K562 (cell line): Measurements from ENCODE around the gene GTPBP2. TPM values are rescaled to one million over a fixed set of nuclear protein-coding genes. Genes with fewer than 3 reads are reported as not detected.

Source experiments
- ATF7 ChIP-seq: fragments of 450-650 bp; IDR thresholded peaks from 2 replicates; pipeline ENCODE4 v1.7.1; 2014; ENCODE audit warnings: mild to moderate bottlenecking, moderate library complexity
- BRD4 ChIP-seq: fragments of 200-600 bp; sonication (generic); IDR thresholded peaks from 2 replicates; pipeline ENCODE4 v1.6.1; 2017; ENCODE audit warnings: inconsistent platforms
- EGR1 ChIP-seq: fragments of 450-650 bp; conservative IDR thresholded peaks from 2 replicates; pipeline ENCODE4 v1.6.1; 2017; ENCODE audit warnings: mild to moderate bottlenecking
- ELF2 ChIP-seq: fragments of 250-450 bp; sonication (Bioruptor Pico); IDR thresholded peaks from 2 replicates; pipeline ENCODE4 v1.5.0; 2021; ENCODE audit warnings: mild to moderate bottlenecking
- FOXK2 ChIP-seq, 2 experiments: fragments of 450-650 bp; IDR thresholded peaks in 1 of 2; conservative IDR thresholded peaks in 1 of 2; 2 replicates each; pipeline ENCODE4 v1.6.1; 2016; ENCODE audit warnings: low read depth in 2 of 2, mild to moderate bottlenecking in 1 of 2
- KDM1A ChIP-seq, 2 experiments: fragments of 450-650 bp; IDR thresholded peaks; 2 replicates each; pipeline ENCODE4 v1.6.1; 2016; ENCODE audit warnings: mild to moderate bottlenecking in 2 of 2
- MYC ChIP-seq, 2 experiments: fragments of 250-450 bp in 1 of 2; sonication (Bioruptor Pico) in 1 of 2; IDR thresholded peaks; 2 replicates each; pipeline versions ENCODE4 v1.5.1 to v1.6.1; 2012 to 2021; ENCODE audit warnings: low read depth in 2 of 2, borderline replicate concordance in 1 of 2, improper control_type of control experiment in 1 of 2, low read length in 1 of 2, mild to moderate bottlenecking in 1 of 2, moderate library complexity in 1 of 2
- PTTG1 ChIP-seq: fragments of 450-650 bp; IDR thresholded peaks from 2 replicates; pipeline ENCODE4 v1.6.1; 2016; ENCODE audit warnings: low read depth, mild to moderate bottlenecking, missing genetic modification characterization, missing compliant biosample characterization
- RB1 ChIP-seq: fragments of 450-650 bp; IDR thresholded peaks from 2 replicates; pipeline ENCODE4 v1.6.1; 2017; ENCODE audit warnings: low read depth, mild to moderate bottlenecking
- SIX5 ChIP-seq, 2 experiments: IDR thresholded peaks; 2 replicates each; pipeline ENCODE4 v1.6.1; 2011; ENCODE audit warnings: low read length in 2 of 2, borderline replicate concordance in 1 of 2, low read depth in 1 of 2, mild to moderate bottlenecking in 1 of 2, moderate library complexity in 1 of 2; ENCODE audit not compliant: insufficient read depth in 1 of 2
- TBL1XR1 ChIP-seq, 2 experiments: IDR thresholded peaks; 2 replicates each; pipeline ENCODE4 v1.6.1; 2012; ENCODE audit warnings: improper control_type of control experiment in 2 of 2, low read length in 2 of 2, mild to moderate bottlenecking in 1 of 2
- U2AF1 ChIP-seq: fragments of 200-400 bp; formaldehyde crosslinking; optimal IDR thresholded peaks from 2 replicates; pipeline ENCODE3; 2017; ENCODE audit warnings: mild to moderate bottlenecking, low read depth, low read length, moderate library complexity
- VEZF1 ChIP-seq: fragments of 200-800 bp; sonication (Bioruptor generic); IDR thresholded peaks from 2 replicates; pipeline ENCODE4 v1.6.1; 2017; ENCODE audit warnings: missing genetic modification characterization, missing compliant biosample characterization
- ZNF24 ChIP-seq: fragments of 450-650 bp; IDR thresholded peaks from 2 replicates; pipeline ENCODE4 v1.6.1; 2016
- ZNF311 ChIP-seq: fragments of 250-450 bp; sonication (Bioruptor Pico); IDR thresholded peaks from 2 replicates; pipeline ENCODE4 v1.4.0; 2020; ENCODE audit warnings: mild to moderate bottlenecking, moderate library complexity
- ZNF316 ChIP-seq: fragments of 450-650 bp; IDR thresholded peaks from 2 replicates; pipeline ENCODE4 v1.6.1; 2016
- ZNF699 ChIP-seq: fragments of 250-450 bp; sonication (Bioruptor Pico); IDR thresholded peaks from 2 replicates; pipeline ENCODE4 v1.8.0; 2021; ENCODE audit warnings: mild to moderate bottlenecking, moderate library complexity; ENCODE audit not compliant: insufficient replicate concordance
- ZNF717 ChIP-seq: fragments of 250-450 bp; sonication (Bioruptor Pico); IDR thresholded peaks from 2 replicates; pipeline ENCODE4 v1.5.0; 2021
- polyA plus RNA-seq, 8 experiments: library from polyadenylated mRNA; depleted of rRNA in 4 of 8; stranded (reverse) in 5 of 8; unstranded in 3 of 8; fragments of >200 nt; fragmentation: Nextera tagmentation in 2 of 8; fragmentation: Illumina TruSeq in 1 of 8; extraction: Ambion mirVana in 2 of 8; extraction: Trizol in 1 of 8; gene quantifications; 2 replicates each; pipeline versions ENCODE4 v1.2.1 to v1.2.3, GENCODE V29; 2011 to 2014; ENCODE audit warnings: inconsistent platforms in 1 of 8, missing spikeins in 1 of 8
- total RNA-seq, 7 experiments: library from RNA; depleted of rRNA in 6 of 7; stranded (reverse); fragments of >200 nt in 6 of 7; fragmentation: Illumina TruSeq in 2 of 7; extraction: Trizol in 2 of 7; gene quantifications; 2 replicates each; pipeline versions ENCODE4 v1.2.1 to v1.2.3, GENCODE V29; 2011 to 2021; ENCODE audit warnings: low replicate concordance in 1 of 7
- TF ChIP-seq, protein P1 (sequence below), 3 experiments: IDR thresholded peaks in 2 of 3; conservative IDR thresholded peaks in 1 of 3; 2 replicates each; pipeline ENCODE4 v1.5.1; 2011 to 2012; ENCODE audit warnings: low read length in 3 of 3, mild to moderate bottlenecking in 3 of 3, control low read depth in 2 of 3, improper control_type of control experiment in 1 of 3, inconsistent platforms in 1 of 3, low read depth in 1 of 3, mixed read lengths in 1 of 3, moderate library complexity in 1 of 3; ENCODE audit not compliant: insufficient read depth in 2 of 3
- TF ChIP-seq, protein P2 (sequence below): fragments of 450-650 bp; IDR thresholded peaks from 2 replicates; pipeline ENCODE4 v1.6.1; 2016
- TF ChIP-seq, protein P3 (sequence below): fragments of 250-450 bp; sonication (Bioruptor Pico); IDR thresholded peaks from 2 replicates; pipeline ENCODE4 v1.8.0; 2021; ENCODE audit warnings: moderate library complexity, mild to moderate bottlenecking, inconsistent platforms
- TF ChIP-seq, protein P4 (sequence below), 2 experiments: fragments of 450-650 bp in 1 of 2; IDR thresholded peaks; 2 replicates each; pipeline ENCODE4 v1.6.1; 2011 to 2017; ENCODE audit warnings: low read depth in 2 of 2, antibody characterized with exemption in 1 of 2, borderline replicate concordance in 1 of 2, low read length in 1 of 2, mild to moderate bottlenecking in 1 of 2, mixed read lengths in 1 of 2; ENCODE audit not compliant: control insufficient read depth in 1 of 2

GTPBP2 gene
- total and polyA plus RNA-seq, 9 of the 15 experiments (the other 6 are each of a cell fraction or from before 2014, with no cell fraction given) = 48.4 to 196 (median 111) TPM

DNA sequence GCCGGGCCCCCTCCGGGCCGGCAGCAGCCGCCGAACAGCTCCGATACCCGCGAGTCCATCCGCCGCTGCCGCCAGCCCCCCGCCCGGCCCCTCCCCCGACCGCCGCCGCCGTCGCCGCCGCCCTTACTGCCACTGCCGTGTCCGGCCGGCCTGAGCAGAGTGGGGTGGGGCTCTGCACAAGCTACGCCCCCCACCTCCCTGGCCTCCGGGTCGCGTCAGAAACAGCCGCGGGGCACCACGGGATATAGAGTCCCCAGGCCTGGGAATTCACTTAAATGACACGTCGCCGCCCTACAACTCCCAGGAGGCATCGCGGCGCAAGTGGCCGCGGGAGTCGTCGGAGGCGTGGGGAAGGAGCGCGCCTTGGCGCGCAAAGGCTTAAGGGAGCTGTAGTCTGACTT lies at the start of gene GTPBP2 (continued):
- TF ChIP-seq EGR1 (peak; percentile 36), RB1 (peak; percentile 4; the same call in 1 of the 2 replicates), ZNF699 (CRISPR knock-in tag) (no peak), U2AF1 (no peak), ATF7 (peak; percentile 66), TBL1XR1 (IDR thresholded peaks at IDR 0.05; ENCODE audit: low read length in 2 of 2) (peak; percentile 12 to 54; a peak in 2 of 4 replicates), ZNF24 (no peak), FOXK2 (conservative IDR thresholded peaks at IDR 0.05 in 1 of 2, IDR thresholded peaks at IDR 0.05 in 1 of 2; ENCODE audit: low read depth in 2 of 2) (peak; percentile 41 to 43; a peak in 2 of 4 replicates), KDM1A (IDR thresholded peaks at IDR 0.05) (no peak), ZNF316 (no peak), BRD4 (no peak), ELF2 (no peak), VEZF1 (peak; percentile 92), ZNF717 (CRISPR knock-in tag) (no peak), MYC (IDR thresholded peaks at IDR 0.05; ENCODE audit: low read depth, low read length) (peak; percentile 81), MYC (CRISPR knock-in tag; IDR thresholded peaks at IDR 0.05; ENCODE audit: borderline replicate concordance, low read depth) (no peak), ZNF311 (CRISPR knock-in tag) (no peak), SIX5 (IDR thresholded peaks at IDR 0.05; ENCODE audit: borderline replicate concordance in 1 of 2, insufficient read depth in 1 of 2, low read depth in 1 of 2, low read length in 2 of 2) (peak; percentile 95 to 99), PTTG1 (tag) (no peak)
- TF ChIP-seq, protein P1, sequence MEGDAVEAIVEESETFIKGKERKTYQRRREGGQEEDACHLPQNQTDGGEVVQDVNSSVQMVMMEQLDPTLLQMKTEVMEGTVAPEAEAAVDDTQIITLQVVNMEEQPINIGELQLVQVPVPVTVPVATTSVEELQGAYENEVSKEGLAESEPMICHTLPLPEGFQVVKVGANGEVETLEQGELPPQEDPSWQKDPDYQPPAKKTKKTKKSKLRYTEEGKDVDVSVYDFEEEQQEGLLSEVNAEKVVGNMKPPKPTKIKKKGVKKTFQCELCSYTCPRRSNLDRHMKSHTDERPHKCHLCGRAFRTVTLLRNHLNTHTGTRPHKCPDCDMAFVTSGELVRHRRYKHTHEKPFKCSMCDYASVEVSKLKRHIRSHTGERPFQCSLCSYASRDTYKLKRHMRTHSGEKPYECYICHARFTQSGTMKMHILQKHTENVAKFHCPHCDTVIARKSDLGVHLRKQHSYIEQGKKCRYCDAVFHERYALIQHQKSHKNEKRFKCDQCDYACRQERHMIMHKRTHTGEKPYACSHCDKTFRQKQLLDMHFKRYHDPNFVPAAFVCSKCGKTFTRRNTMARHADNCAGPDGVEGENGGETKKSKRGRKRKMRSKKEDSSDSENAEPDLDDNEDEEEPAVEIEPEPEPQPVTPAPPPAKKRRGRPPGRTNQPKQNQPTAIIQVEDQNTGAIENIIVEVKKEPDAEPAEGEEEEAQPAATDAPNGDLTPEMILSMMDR (IDR thresholded peaks at IDR 0.05 in 2 of 3, conservative IDR thresholded peaks at IDR 0.05 in 1 of 3; ENCODE audit: insufficient read depth in 2 of 3, low read depth in 1 of 3, low read length in 3 of 3) = peak in 1 of 3 experiments; percentile 17; a peak in 2 of 6 replicates
- TF ChIP-seq, protein P2, sequence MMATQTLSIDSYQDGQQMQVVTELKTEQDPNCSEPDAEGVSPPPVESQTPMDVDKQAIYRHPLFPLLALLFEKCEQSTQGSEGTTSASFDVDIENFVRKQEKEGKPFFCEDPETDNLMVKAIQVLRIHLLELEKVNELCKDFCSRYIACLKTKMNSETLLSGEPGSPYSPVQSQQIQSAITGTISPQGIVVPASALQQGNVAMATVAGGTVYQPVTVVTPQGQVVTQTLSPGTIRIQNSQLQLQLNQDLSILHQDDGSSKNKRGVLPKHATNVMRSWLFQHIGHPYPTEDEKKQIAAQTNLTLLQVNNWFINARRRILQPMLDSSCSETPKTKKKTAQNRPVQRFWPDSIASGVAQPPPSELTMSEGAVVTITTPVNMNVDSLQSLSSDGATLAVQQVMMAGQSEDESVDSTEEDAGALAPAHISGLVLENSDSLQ = peak; percentile 74
- TF ChIP-seq, protein P3, sequence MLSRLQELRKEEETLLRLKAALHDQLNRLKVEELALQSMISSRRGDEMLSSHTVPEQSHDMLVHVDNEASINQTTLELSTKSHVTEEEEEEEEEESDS (CRISPR knock-in tag) = no peak
- TF ChIP-seq, protein P4, sequence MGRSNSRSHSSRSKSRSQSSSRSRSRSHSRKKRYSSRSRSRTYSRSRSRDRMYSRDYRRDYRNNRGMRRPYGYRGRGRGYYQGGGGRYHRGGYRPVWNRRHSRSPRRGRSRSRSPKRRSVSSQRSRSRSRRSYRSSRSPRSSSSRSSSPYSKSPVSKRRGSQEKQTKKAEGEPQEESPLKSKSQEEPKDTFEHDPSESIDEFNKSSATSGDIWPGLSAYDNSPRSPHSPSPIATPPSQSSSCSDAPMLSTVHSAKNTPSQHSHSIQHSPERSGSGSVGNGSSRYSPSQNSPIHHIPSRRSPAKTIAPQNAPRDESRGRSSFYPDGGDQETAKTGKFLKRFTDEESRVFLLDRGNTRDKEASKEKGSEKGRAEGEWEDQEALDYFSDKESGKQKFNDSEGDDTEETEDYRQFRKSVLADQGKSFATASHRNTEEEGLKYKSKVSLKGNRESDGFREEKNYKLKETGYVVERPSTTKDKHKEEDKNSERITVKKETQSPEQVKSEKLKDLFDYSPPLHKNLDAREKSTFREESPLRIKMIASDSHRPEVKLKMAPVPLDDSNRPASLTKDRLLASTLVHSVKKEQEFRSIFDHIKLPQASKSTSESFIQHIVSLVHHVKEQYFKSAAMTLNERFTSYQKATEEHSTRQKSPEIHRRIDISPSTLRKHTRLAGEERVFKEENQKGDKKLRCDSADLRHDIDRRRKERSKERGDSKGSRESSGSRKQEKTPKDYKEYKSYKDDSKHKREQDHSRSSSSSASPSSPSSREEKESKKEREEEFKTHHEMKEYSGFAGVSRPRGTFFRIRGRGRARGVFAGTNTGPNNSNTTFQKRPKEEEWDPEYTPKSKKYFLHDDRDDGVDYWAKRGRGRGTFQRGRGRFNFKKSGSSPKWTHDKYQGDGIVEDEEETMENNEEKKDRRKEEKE (IDR thresholded peaks at IDR 0.05; ENCODE audit: borderline replicate concordance in 1 of 2, control insufficient read depth in 1 of 2, low read depth in 2 of 2, low read length in 1 of 2) = no peak
